Measurements from ENCODE around the gene UXS1.

The UXS1 gene

GRCh38 chr2:106158871-106159270 is 35.2 kb downstream of the UXS1 start:
- no peaks in the 10 kb centered on the region for H3K27me3 ChIP-seq (ENCODE audit: control insufficient read depth, insufficient read depth, low read length)
- no peak overlapping the region for H3K9ac ChIP-seq (ENCODE audit: low read depth, low read length)
- H3K4me3 ChIP-seq (ENCODE audit: low read depth, low read length) = no peak overlapping the region
- H3K4me1 ChIP-seq (ENCODE audit: control insufficient read depth, insufficient read depth, low read length) = peaks cover 6% of the 10 kb centered on the region
- no peaks in the 10 kb centered on the region for H3K9me3 ChIP-seq (ENCODE audit: control insufficient read depth, insufficient read depth, low read length)
- H3K36me3 ChIP-seq (ENCODE audit: control insufficient read depth, insufficient read depth, low read length) = peaks cover 10% of the 10 kb centered on the region

- Histone ChIP-seq H3K9me3 (ENCODE audit: control insufficient read depth, insufficient read depth, low read length) (no peaks in the 10 kb centered on the region), H3K4me3 (ENCODE audit: low read depth, low read length) (no peak overlapping the region), H3K4me1 (ENCODE audit: control insufficient read depth, insufficient read depth, low read length) (no peaks in the 10 kb centered on the region), H3K27me3 (ENCODE audit: control insufficient read depth, insufficient read depth, low read length) (no peaks in the 10 kb centered on the region), H3K9ac (ENCODE audit: low read depth, low read length) (no peak overlapping the region), H3K36me3 (ENCODE audit: control insufficient read depth, insufficient read depth, low read length) (peaks cover 9% of the 10 kb centered on the region)
Observed at GRCh38 chr2:106158131-106158530, 36.0 kb downstream of the UXS1 start.

- no peak overlapping the region for H3K9ac ChIP-seq (ENCODE audit: low read depth, low read length)
- H3K4me3 ChIP-seq (ENCODE audit: low read depth, low read length) = no peak overlapping the region
- H3K9me3 ChIP-seq (ENCODE audit: control insufficient read depth, insufficient read depth, low read length) = no peaks in the 10 kb centered on the region
- H3K27me3 ChIP-seq (ENCODE audit: control insufficient read depth, insufficient read depth, low read length) = no peaks in the 10 kb centered on the region
- no peaks in the 10 kb centered on the region for H3K4me1 ChIP-seq (ENCODE audit: control insufficient read depth, insufficient read depth, low read length)
- H3K36me3 ChIP-seq (ENCODE audit: control insufficient read depth, insufficient read depth, low read length) = peaks cover 6% of the 10 kb centered on the region
Observed at GRCh38 chr2:106157416-106157815, 36.7 kb downstream of the UXS1 start.

- Histone ChIP-seq H3K27me3 (ENCODE audit: control insufficient read depth, insufficient read depth, low read length) (no peaks in the 10 kb centered on the region), H3K36me3 (ENCODE audit: control insufficient read depth, insufficient read depth, low read length) (peaks cover 6% of the 10 kb centered on the region), H3K9ac (ENCODE audit: low read depth, low read length) (no peak overlapping the region), H3K9me3 (ENCODE audit: control insufficient read depth, insufficient read depth, low read length) (no peaks in the 10 kb centered on the region), H3K4me1 (ENCODE audit: control insufficient read depth, insufficient read depth, low read length) (no peaks in the 10 kb centered on the region), H3K4me3 (ENCODE audit: low read depth, low read length) (no peak overlapping the region)
Observed at GRCh38 chr2:106156305-106157296, 37.5 kb downstream of the UXS1 start.

GRCh38 chr2:106153781-106154180 is 40.3 kb downstream of the UXS1 start:
- Histone ChIP-seq H3K4me3 (ENCODE audit: low read depth, low read length) (no peak overlapping the region), H3K9ac (ENCODE audit: low read depth, low read length) (no peak overlapping the region), H3K36me3 (ENCODE audit: control insufficient read depth, insufficient read depth, low read length) (peaks cover 2% of the 10 kb centered on the region), H3K27me3 (ENCODE audit: control insufficient read depth, insufficient read depth, low read length) (no peaks in the 10 kb centered on the region), H3K9me3 (ENCODE audit: control insufficient read depth, insufficient read depth, low read length) (no peaks in the 10 kb centered on the region), H3K4me1 (ENCODE audit: control insufficient read depth, insufficient read depth, low read length) (no peaks in the 10 kb centered on the region)

- H3K27me3 ChIP-seq (ENCODE audit: control insufficient read depth, insufficient read depth, low read length) = no peaks in the 10 kb centered on the region
- H3K9me3 ChIP-seq (ENCODE audit: control insufficient read depth, insufficient read depth, low read length) = no peaks in the 10 kb centered on the region
- H3K36me3 ChIP-seq (ENCODE audit: control insufficient read depth, insufficient read depth, low read length) = peaks cover 7% of the 10 kb centered on the region
- no peak overlapping the region for H3K4me3 ChIP-seq (ENCODE audit: low read depth, low read length)
- peaks cover 5% of the 10 kb centered on the region for H3K4me1 ChIP-seq (ENCODE audit: control insufficient read depth, insufficient read depth, low read length)
- no peak overlapping the region for H3K9ac ChIP-seq (ENCODE audit: low read depth, low read length)
Observed at GRCh38 chr2:106147665-106148064, 46.4 kb downstream of the UXS1 start.

GRCh38 chr2:106147159-106147558 is 46.9 kb downstream of the UXS1 start:
- Histone ChIP-seq H3K9me3 (ENCODE audit: control insufficient read depth, insufficient read depth, low read length) (no peaks in the 10 kb centered on the region), H3K9ac (ENCODE audit: low read depth, low read length) (no peak overlapping the region), H3K4me1 (ENCODE audit: control insufficient read depth, insufficient read depth, low read length) (peaks cover 5% of the 10 kb centered on the region), H3K4me3 (ENCODE audit: low read depth, low read length) (no peak overlapping the region), H3K36me3 (ENCODE audit: control insufficient read depth, insufficient read depth, low read length) (peaks cover 7% of the 10 kb centered on the region), H3K27me3 (ENCODE audit: control insufficient read depth, insufficient read depth, low read length) (no peaks in the 10 kb centered on the region)

- Histone ChIP-seq H3K9ac (ENCODE audit: low read depth, low read length) (no peak overlapping the region), H3K36me3 (ENCODE audit: control insufficient read depth, insufficient read depth, low read length) (peaks cover 5% of the 10 kb centered on the region), H3K4me3 (ENCODE audit: low read depth, low read length) (no peak overlapping the region), H3K27me3 (ENCODE audit: control insufficient read depth, insufficient read depth, low read length) (no peaks in the 10 kb centered on the region), H3K4me1 (ENCODE audit: control insufficient read depth, insufficient read depth, low read length) (peaks cover 5% of the 10 kb centered on the region), H3K9me3 (ENCODE audit: control insufficient read depth, insufficient read depth, low read length) (no peaks in the 10 kb centered on the region)
Observed at GRCh38 chr2:106144621-106145331, 49.3 kb downstream of the UXS1 start.

- Histone ChIP-seq H3K36me3 (ENCODE audit: control insufficient read depth, insufficient read depth, low read length) (peaks cover 5% of the 10 kb centered on the region), H3K4me1 (ENCODE audit: control insufficient read depth, insufficient read depth, low read length) (peaks cover 5% of the 10 kb centered on the region), H3K27me3 (ENCODE audit: control insufficient read depth, insufficient read depth, low read length) (no peaks in the 10 kb centered on the region), H3K4me3 (ENCODE audit: low read depth, low read length) (no peak overlapping the region), H3K9ac (ENCODE audit: low read depth, low read length) (no peak overlapping the region), H3K9me3 (ENCODE audit: control insufficient read depth, insufficient read depth, low read length) (no peaks in the 10 kb centered on the region)
Observed at GRCh38 chr2:106143495-106144215, 50.4 kb downstream of the UXS1 start.

GRCh38 chr2:106142683-106143082 is 51.4 kb downstream of the UXS1 start:
- H3K4me3 ChIP-seq (ENCODE audit: low read depth, low read length) = no peak overlapping the region
- peaks cover 5% of the 10 kb centered on the region for H3K36me3 ChIP-seq (ENCODE audit: control insufficient read depth, insufficient read depth, low read length)
- H3K9ac ChIP-seq (ENCODE audit: low read depth, low read length) = no peak overlapping the region

GRCh38 chr2:106140913-106141312 is 53.2 kb downstream of the UXS1 start:
- peaks cover 7% of the 10 kb centered on the region for H3K36me3 ChIP-seq (ENCODE audit: control insufficient read depth, insufficient read depth, low read length)
- H3K9me3 ChIP-seq (ENCODE audit: control insufficient read depth, insufficient read depth, low read length) = no peaks in the 10 kb centered on the region
- peaks cover 5% of the 10 kb centered on the region for H3K4me1 ChIP-seq (ENCODE audit: control insufficient read depth, insufficient read depth, low read length)
- H3K9ac ChIP-seq (ENCODE audit: low read depth, low read length) = no peak overlapping the region
- no peak overlapping the region for H3K4me3 ChIP-seq (ENCODE audit: low read depth, low read length)
- no peaks in the 10 kb centered on the region for H3K27me3 ChIP-seq (ENCODE audit: control insufficient read depth, insufficient read depth, low read length)

More at GRCh38 chr2:106142683-106143082, 51.4 kb downstream of the UXS1 start:
- Histone ChIP-seq H3K4me1 (ENCODE audit: control insufficient read depth, insufficient read depth, low read length) (peaks cover 5% of the 10 kb centered on the region), H3K27me3 (ENCODE audit: control insufficient read depth, insufficient read depth, low read length) (no peaks in the 10 kb centered on the region), H3K9me3 (ENCODE audit: control insufficient read depth, insufficient read depth, low read length) (no peaks in the 10 kb centered on the region)

Data from iPS-15b (cell line).